Stimulated activated CD4-positive, alpha-beta T cell treated with anti-CD3 and anti-CD28 coated beads, Interleukin-1b, Interleukin-23, amount 100 ng/mL, for 1 hour (primary cell): ENCODE measurements around the gene NFATC4.
"Not testable (repeated sequence)": the region's sequence is repeated elsewhere in the genome, so short reads cannot be mapped to it uniquely, and the experiment has no call there.

ENCODE experiments used
- DNase-seq, 2 donors: peaks; one replicate each; pipeline ENCODE4 v3.0.0-alpha.2; 2020; ENCODE audit warnings: low read depth in 2 of 2

Gene NFATC4

GRCh38 chr14:24339284-24340151 lies 28.5 kb upstream of the NFATC4 start, which contains the start of gene RIPK3:
RIPK3 (minus strand) TSS chr14:24339991; CDS start chr14:24339826, 165 bp downstream.
- DNase-seq, result peak in 1 of 2 donors; percentile 47

GRCh38 chr14:24340606-24341005 lies 27.4 kb upstream of the NFATC4 start:
- no peak for DNase-seq

GRCh38 chr14:24342889-24343288 lies 25.1 kb upstream of the NFATC4 start:
- DNase-seq, result no peak

GRCh38 chr14:24343795-24344660 lies 24.0 kb upstream of the NFATC4 start:
- DNase-seq, result no peak

- DNase-seq, result no peak
Measured at GRCh38 chr14:24347134-24347533, 20.9 kb upstream of the NFATC4 start.

GRCh38 chr14:24348186-24348585 lies 19.8 kb upstream of the NFATC4 start:
- no peak for DNase-seq

- DNase-seq, result no peak
Measured at GRCh38 chr14:24349742-24350141, 18.2 kb upstream of the NFATC4 start.

- no peak for DNase-seq
Measured at GRCh38 chr14:24351517-24351916, 16.5 kb upstream of the NFATC4 start.

- no peak for DNase-seq
Measured at GRCh38 chr14:24353559-24354481, 14.2 kb upstream of the NFATC4 start.

GRCh38 chr14:24354482-24354825 lies 13.5 kb upstream of the NFATC4 start:
- not testable (repeated sequence) for DNase-seq

GRCh38 chr14:24355009-24355408 lies 13.0 kb upstream of the NFATC4 start:
- DNase-seq, result no peak

GRCh38 chr14:24356208-24356607 lies 11.8 kb upstream of the NFATC4 start:
- no peak for DNase-seq

- no peak for DNase-seq
Measured at GRCh38 chr14:24360281-24360680, 7.7 kb upstream of the NFATC4 start.

GRCh38 chr14:24361326-24361725 lies 6.7 kb upstream of the NFATC4 start:
- DNase-seq, result no peak

GRCh38 chr14:24362241-24362960 lies 5.6 kb upstream of the NFATC4 start:
- no peak for DNase-seq

- DNase-seq, result no peak
Measured at GRCh38 chr14:24363401-24363800, 4.6 kb upstream of the NFATC4 start.

- no peak for DNase-seq
Measured at GRCh38 chr14:24364841-24365240, 3.1 kb upstream of the NFATC4 start.

GRCh38 chr14:24365600-24366412 lies 2.2 kb upstream of the NFATC4 start:
- DNase-seq, result peak in 1 of 2 donors; percentile 44

GRCh38 chr14:24366413-24366720 lies 1.6 kb upstream of the NFATC4 start:
- DNase-seq, result no peak
